Measurements from ENCODE around the gene BDH1.

DNA sequence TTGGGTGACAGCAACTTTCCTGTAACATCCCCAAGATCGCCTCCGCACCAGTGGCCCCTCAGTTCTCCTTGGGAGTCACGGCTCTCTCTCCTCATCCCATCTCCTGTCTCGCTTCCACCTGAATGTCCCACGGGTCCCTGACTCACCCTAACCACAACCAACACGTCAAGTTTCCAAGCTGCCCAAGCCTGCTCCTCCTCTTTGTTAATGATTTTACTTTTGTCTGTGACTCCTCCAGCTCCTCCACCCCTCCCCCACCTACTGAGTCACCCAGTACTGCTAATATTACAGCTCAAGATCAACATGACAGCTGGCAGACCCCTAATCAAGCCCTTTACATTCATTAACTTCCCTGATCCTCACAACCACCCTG is 39.3 kb downstream of the BDH1 start:
- TF ChIP-seq, protein P1, sequence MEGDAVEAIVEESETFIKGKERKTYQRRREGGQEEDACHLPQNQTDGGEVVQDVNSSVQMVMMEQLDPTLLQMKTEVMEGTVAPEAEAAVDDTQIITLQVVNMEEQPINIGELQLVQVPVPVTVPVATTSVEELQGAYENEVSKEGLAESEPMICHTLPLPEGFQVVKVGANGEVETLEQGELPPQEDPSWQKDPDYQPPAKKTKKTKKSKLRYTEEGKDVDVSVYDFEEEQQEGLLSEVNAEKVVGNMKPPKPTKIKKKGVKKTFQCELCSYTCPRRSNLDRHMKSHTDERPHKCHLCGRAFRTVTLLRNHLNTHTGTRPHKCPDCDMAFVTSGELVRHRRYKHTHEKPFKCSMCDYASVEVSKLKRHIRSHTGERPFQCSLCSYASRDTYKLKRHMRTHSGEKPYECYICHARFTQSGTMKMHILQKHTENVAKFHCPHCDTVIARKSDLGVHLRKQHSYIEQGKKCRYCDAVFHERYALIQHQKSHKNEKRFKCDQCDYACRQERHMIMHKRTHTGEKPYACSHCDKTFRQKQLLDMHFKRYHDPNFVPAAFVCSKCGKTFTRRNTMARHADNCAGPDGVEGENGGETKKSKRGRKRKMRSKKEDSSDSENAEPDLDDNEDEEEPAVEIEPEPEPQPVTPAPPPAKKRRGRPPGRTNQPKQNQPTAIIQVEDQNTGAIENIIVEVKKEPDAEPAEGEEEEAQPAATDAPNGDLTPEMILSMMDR (IDR thresholded peaks at IDR 0.05; ENCODE audit: low read depth, low read length): no peak
- no peak for TF ChIP-seq EZH2phosphoT487 (IDR thresholded peaks at IDR 0.05; ENCODE audit: low read depth)

Data from OCI-LY3 (cell line).